Measurements from ENCODE around the gene XXYLT1. TPM values are rescaled to one million over a fixed set of nuclear protein-coding genes. Genes with fewer than 3 reads are reported as not detected.

The XXYLT1 gene
- total RNA-seq, 2 donors from 2014 or later, result 1.3 to 4.2 TPM

- peak overlapping the region; percentile 22 to 83 (median 72) for H3K27ac ChIP-seq
- no peaks in the 10 kb centered on the region for H3K9me3 ChIP-seq
- TF ChIP-seq POLR2A (IDR thresholded peaks at IDR 0.05) (no peak), CTCF (IDR thresholded peaks at IDR 0.05) (no peak)
- no peaks in the 10 kb centered on the region for H3K36me3 ChIP-seq (replicated peaks in 1 of 2; ENCODE audit: insufficient read depth in 1 of 2, low read depth in 2 of 2)
- intact Hi-C loops (cut with DNase I), result no loop called here
- WGBS, 2 donors, result 58 to 78% methylated on average over 16 of the region's 16 CpGs
- H3K4me3 ChIP-seq, result no peak overlapping the region
- no peak for DNase-seq
- no peaks in the 10 kb centered on the region for H3K27me3 ChIP-seq
- H3K4me1 ChIP-seq, result peaks cover 32% of the 10 kb centered on the region
- ATAC-seq, result no peak
Measured at GRCh38 chr3:195154111-195154791, 116.7 kb downstream of the XXYLT1 start.

GRCh38 chr3:195153653-195154052, 117.3 kb downstream of the XXYLT1 start:
- TF ChIP-seq POLR2A (IDR thresholded peaks at IDR 0.05) (no peak), CTCF (IDR thresholded peaks at IDR 0.05) (no peak)
- intact Hi-C loops (cut with DNase I), result no loop called here
- Histone ChIP-seq H3K4me3 (no peak overlapping the region), H3K9me3 (no peaks in the 10 kb centered on the region), H3K27me3 (no peaks in the 10 kb centered on the region), H3K36me3 (replicated peaks in 1 of 2; ENCODE audit: insufficient read depth in 1 of 2, low read depth in 2 of 2) (no peaks in the 10 kb centered on the region), H3K4me1 (peaks cover 32% of the 10 kb centered on the region), H3K27ac (peak overlapping the region in 2 of 4 donors; percentile 79 to 83)
- no peak for ATAC-seq
- WGBS, 2 donors, result 84 to 89% methylated on average over 8 of the region's 8 CpGs
- no peak for DNase-seq

- no peak for ATAC-seq
- 71 to 72% methylated on average over 7 of the region's 7 CpGs for WGBS, 2 donors
- no peak for TF ChIP-seq POLR2A (IDR thresholded peaks at IDR 0.05)
- no peak for TF ChIP-seq CTCF (IDR thresholded peaks at IDR 0.05)
- Histone ChIP-seq H3K27me3 (no peaks in the 10 kb centered on the region), H3K4me3 (no peak overlapping the region), H3K9me3 (no peaks in the 10 kb centered on the region), H3K27ac (peak overlapping the region in 2 of 4 donors; percentile 5 to 79), H3K36me3 (replicated peaks in 1 of 2; ENCODE audit: insufficient read depth in 1 of 2, low read depth in 2 of 2) (no peaks in the 10 kb centered on the region), H3K4me1 (peaks cover 32% of the 10 kb centered on the region)
- intact Hi-C loops (cut with DNase I), result no loop called here
- no peak for DNase-seq
Measured at GRCh38 chr3:195153130-195153529, 117.8 kb downstream of the XXYLT1 start.

GRCh38 chr3:195151866-195152541, 119.0 kb downstream of the XXYLT1 start:
- H3K4me3 ChIP-seq, result no peak overlapping the region
- no peak for DNase-seq
- H3K27ac ChIP-seq, result no peak overlapping the region
- H3K9me3 ChIP-seq, result no peaks in the 10 kb centered on the region
- no peaks in the 10 kb centered on the region for H3K27me3 ChIP-seq
- H3K36me3 ChIP-seq (replicated peaks in 1 of 2; ENCODE audit: insufficient read depth in 1 of 2, low read depth in 2 of 2), result no peaks in the 10 kb centered on the region
- peaks cover 32% of the 10 kb centered on the region for H3K4me1 ChIP-seq
- no peak for ATAC-seq
- TF ChIP-seq CTCF (IDR thresholded peaks at IDR 0.05) (no peak), POLR2A (IDR thresholded peaks at IDR 0.05) (no peak)
- intact Hi-C loops (cut with DNase I), result no loop called here
- WGBS, 2 donors, result 80 to 89% methylated on average over 11 of the region's 11 CpGs
